Stomach (tissue), 4 donors: ENCODE measurements around the gene CXCL11.

Experiments
- EP300 ChIP-seq: sonication (generic); formaldehyde crosslinking; IDR thresholded peaks from one replicate; pipeline ENCODE4 v1.6.1; 2017; ENCODE audit warnings: antibody characterized with exemption
- POLR2A ChIP-seq, 4 donors: fragments of 450-650 bp; IDR thresholded peaks; one replicate each; pipeline ENCODE4 v1.6.1; 2016; ENCODE audit warnings: antibody characterized with exemption in 4 of 4, control low read depth in 2 of 4, mild to moderate bottlenecking in 1 of 4, moderate library complexity in 1 of 4
- TF ChIP-seq, protein P1 (sequence below), 7 experiments: fragments of 450-650 bp in 4 of 7; fragments of 200-600 bp in 3 of 7; sonication (generic) in 3 of 7; IDR thresholded peaks; one replicate each; pipeline ENCODE4 v1.5.1; 2016 to 2019; ENCODE audit warnings: antibody characterized with exemption in 7 of 7, control low read depth in 2 of 7, mild to moderate bottlenecking in 1 of 7

DNA sequence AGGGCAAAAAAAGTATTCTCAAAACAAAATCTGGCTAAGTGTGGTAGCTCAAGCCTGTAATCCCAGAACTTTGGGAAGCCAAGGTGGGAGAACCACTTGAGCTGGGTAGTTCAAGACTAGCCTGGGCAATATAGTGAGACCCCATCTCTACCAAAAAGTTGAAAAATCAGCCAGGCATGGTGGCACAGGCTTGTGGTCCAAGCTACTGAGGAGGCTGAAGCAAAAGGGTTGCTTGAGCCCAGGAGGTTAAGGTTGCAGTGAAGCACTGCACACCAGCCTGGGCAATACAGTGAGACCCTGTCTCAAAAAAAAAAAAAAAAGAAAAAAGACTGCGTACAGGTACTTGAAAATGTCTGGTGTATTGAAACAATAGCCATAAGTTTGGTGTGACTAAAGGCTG, 43.4 kb downstream of the CXCL11 start:
- TF ChIP-seq EP300 (no peak), POLR2A (IDR thresholded peaks at IDR 0.05) (no peak)
- TF ChIP-seq, protein P1, sequence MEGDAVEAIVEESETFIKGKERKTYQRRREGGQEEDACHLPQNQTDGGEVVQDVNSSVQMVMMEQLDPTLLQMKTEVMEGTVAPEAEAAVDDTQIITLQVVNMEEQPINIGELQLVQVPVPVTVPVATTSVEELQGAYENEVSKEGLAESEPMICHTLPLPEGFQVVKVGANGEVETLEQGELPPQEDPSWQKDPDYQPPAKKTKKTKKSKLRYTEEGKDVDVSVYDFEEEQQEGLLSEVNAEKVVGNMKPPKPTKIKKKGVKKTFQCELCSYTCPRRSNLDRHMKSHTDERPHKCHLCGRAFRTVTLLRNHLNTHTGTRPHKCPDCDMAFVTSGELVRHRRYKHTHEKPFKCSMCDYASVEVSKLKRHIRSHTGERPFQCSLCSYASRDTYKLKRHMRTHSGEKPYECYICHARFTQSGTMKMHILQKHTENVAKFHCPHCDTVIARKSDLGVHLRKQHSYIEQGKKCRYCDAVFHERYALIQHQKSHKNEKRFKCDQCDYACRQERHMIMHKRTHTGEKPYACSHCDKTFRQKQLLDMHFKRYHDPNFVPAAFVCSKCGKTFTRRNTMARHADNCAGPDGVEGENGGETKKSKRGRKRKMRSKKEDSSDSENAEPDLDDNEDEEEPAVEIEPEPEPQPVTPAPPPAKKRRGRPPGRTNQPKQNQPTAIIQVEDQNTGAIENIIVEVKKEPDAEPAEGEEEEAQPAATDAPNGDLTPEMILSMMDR (IDR thresholded peaks at IDR 0.05), result no peak
